ENCODE results near the gene FOXJ3.

The FOXJ3 gene
- total RNA-seq, result 96.4 to 111 reads per million in 2 donors

GRCh38 chr1:42335050-42335808, at the start of gene FOXJ3:
TSS of gene FOXJ3 (minus strand) at chr1:42335235. CDS start at chr1:42311093, 24,142 bp downstream.
- DNase-seq, result peak; percentile 82 to 99 (median 88)

- DNase-seq, result no peak
Observed at GRCh38 chr1:42381280-42381673, 46.2 kb upstream of the FOXJ3 start.

DNA sequence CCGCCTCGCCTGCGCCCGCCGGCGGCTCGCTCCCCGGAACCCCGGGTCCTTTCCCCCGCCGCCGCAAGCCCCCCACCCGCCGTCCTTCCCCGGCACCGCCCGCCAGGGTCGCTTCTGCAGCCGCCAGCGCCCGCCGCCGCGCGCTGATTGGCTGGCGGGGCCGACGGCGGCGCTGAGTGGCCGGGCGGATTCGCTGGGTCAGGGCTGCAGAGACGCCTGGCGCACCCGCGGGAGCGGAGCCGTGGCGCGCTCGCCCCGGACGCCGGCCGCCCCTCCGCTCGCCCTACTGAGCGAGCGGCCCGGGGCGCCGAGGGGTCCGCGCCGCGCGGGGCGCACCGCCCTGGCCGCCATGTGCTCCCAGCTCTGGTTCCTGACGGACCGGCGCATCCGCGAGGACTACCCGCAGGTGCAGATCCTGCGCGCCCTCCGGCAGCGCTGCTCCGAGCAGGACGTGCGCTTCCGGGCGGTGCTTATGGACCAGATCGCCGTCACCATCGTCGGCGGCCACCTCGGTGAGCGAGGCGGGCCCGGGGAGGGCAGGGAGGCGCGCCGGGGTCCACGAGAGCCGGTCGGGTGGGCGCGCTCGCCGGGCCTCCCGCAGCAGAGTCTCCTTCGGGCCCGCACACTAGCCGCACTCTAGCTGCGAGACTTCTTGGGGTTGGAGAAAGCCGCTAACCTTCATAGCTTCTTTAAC, 45.7 kb upstream of the FOXJ3 start, which contains the start of gene RIMKLA:
Gene RIMKLA, plus strand, starts transcription at position 207 of the 694 bp plus-strand sequence. Its CDS starts 143 bp downstream, at position 350.
- peak; percentile 10 to 55 (median 15) for DNase-seq

DNA sequence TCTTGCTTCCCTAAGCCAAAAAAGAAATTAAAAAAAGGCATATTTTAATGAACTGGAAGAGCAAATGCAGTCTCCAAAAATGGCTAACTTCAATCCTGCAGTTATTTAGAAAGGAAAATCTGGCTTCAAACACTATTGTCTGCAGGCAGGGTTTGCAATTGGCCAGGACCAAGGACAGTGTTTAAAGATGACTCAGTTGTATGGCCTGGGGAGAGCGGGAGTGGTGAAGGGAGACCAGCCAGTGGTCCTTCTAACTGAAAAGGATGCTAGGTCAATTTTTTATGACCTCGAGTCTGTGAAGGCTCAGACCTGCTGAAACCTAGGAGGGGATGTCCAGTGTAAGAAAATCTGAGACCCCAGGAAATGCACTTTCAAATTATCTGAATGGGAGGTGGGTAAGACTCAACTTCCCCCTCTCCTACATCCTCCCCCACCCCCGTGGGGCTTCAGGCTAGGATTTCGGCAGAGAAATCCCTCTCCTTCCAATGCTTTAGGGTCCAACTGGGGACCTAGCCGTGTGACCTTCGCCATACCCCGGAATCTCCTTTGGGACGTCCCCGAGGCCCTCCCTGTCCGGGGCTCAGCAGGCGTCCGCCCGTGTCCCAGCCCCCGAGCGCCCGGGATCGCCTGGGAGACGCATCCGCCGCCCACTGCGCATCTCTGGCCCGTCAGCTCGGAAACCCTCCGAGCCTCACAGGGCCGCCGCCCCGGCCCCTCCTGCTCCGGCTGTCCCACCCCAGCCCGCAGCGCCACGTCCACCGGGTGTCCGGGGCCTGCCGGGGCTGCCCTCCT, 45.0 kb upstream of the FOXJ3 start:
- DNase-seq, result no peak

GRCh38 chr1:42372796-42373195, 37.8 kb upstream of the FOXJ3 start:
- no peak for DNase-seq

- DNase-seq, result no peak
Observed at GRCh38 chr1:42370876-42371549, 36.0 kb upstream of the FOXJ3 start.

DNA sequence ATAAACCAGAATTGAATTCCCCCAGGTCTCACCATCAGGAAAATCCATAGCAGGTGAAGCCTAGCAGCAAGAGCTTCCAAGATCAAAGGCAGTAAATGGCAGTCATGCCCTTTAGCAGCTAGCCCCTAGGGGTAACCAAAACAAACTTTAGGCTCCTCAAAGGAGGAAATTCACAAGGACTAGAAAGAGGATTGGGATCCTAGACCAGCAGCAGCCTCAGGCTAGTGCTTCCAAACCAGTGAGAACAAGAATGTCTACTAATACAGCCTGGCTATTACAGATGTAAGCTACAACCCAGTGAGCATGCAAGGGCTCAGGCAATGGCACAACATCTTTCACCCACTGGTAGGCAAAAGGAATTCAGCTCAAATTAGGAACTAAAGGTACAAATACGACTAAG, 34.4 kb upstream of the FOXJ3 start:
- no peak for DNase-seq

DNA sequence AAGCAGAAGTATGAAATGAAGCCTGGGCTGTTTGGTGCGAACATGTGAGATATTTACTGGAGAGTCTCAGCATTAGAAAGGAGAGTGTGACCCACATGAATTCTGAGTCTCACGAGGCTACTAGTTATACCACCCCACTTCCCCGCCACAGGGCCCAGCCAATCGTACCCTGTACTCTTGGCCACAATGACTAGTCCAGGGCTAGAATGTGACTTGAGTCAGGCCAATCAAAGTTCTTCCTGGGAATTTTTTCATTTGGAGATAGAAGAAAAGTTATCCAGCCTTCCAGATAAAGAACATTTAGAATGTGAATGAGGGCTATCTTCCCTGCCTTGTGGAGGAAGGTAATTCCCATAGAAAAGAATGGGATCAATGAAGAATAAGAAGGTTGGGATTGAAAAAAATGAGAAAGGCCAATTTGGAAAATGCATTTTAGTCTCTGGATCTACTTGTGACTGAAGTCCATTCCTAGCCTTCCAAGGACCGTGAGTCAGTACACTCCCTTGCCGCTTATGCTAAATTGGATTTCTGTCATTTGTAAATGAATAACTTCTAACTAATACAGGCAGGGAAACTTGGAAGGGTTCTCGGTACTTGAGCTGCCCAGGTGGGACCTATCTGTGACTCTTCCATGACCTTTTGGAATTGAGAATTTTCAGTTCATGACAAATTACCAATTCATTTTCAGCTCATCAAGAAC, 33.2 kb upstream of the FOXJ3 start:
- no peak for DNase-seq

DNA sequence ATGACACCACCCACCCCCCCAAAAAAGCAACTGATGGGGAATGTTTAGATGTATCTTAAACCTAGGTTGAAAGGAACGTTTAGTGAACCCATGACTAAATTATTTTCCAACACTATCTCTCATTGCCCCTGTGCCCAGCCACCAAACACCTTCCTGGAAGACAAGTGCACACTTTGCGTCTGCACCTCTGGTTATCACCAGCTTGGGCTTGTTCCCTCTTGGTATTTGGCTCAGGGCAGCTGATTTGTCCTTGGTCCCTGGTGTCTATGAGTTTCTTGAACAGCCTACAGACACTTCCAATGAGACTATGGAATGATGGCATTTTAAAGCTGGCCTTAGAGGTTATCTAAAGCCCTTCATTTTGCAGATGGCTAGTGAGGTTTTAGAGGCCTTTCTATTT, 30.1 kb upstream of the FOXJ3 start:
- no peak for DNase-seq

GRCh38 chr1:42364542-42364941, 29.5 kb upstream of the FOXJ3 start:
- no peak for DNase-seq

- no peak for DNase-seq
Observed at GRCh38 chr1:42364089-42364488, 29.1 kb upstream of the FOXJ3 start.

DNA sequence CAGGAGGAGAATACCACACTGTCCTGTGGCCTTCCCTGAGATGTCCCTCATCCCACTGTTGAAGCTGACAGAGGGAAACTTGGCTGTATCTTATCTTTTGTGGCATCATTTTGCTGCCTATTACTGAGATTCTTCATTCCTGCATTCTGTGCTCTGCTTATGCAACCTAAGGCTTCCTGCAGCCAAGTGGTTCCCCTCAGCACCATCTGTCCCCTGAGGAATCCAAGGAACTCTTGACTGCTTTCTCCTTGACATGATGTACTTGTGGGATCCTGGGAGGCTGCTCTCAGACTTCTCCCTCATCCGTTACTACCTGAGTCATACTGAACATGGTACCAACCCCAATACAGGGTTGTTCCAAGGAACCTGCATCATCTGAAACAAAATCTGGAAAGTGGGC, 24.4 kb upstream of the FOXJ3 start:
- no peak for DNase-seq

DNA sequence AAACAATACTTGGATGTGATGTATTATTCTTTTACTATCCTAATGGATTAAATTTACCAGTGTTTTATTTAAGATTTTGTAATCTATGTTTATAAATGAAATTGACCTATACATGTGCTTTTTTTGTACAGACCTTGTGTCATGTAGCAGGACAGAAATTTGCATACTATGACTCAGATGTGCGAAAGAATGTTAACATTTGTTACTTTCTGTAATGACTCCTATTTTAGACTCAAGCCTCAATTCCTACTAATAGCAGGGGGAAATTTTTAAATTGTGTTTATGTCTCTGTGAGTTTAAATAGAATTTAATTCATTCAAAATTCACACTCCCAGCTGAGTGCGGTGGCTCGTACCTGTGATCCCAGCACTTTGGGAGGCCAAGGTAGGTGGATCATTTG, 23.8 kb upstream of the FOXJ3 start:
- no peak for DNase-seq

DNA sequence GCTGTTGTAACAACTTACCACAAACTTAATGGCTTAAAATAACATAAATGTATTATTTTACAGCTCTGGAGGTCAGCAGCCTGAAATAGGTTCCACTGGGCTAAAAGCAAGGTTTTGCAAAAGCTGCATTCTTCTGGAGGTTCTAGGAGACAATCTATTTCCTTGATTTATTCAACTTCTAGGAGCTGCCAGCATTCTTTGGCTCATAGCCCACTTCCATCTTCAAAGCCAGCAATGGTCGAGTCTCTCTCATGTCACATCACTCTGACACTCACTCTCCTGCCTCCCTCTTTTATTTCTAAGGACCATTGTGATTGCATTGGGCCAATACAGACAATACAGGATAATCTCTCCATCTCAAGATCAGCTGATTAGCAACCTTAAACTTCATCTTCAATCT, 15.1 kb upstream of the FOXJ3 start:
- no peak for DNase-seq

DNA sequence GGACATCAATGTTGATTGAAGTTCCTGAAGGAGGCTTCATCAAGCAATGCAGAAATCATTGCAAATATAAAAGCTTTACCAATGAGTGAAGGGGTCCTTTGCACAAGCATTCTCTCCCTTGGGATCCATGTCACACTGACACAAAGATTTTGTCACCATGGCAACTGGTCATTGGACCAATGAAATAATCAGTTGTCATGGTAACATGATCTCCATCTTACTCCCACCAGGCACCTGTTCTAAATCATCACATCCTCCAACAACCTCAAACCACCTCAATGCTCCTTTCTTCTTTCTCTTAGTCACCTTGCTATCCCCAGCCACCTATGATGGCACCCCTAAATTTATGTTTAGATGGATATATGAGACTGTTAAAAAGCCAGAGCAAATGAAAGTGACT, 13.5 kb upstream of the FOXJ3 start:
- peak in 1 of 5 experiments; percentile 6 for DNase-seq

GRCh38 chr1:42343049-42343448, 8.0 kb upstream of the FOXJ3 start:
- DNase-seq, result no peak

- no peak for DNase-seq
Observed at GRCh38 chr1:42340901-42341300, 5.9 kb upstream of the FOXJ3 start.

- no peak for DNase-seq
Observed at GRCh38 chr1:42340093-42340492, 5.1 kb upstream of the FOXJ3 start.

DNA sequence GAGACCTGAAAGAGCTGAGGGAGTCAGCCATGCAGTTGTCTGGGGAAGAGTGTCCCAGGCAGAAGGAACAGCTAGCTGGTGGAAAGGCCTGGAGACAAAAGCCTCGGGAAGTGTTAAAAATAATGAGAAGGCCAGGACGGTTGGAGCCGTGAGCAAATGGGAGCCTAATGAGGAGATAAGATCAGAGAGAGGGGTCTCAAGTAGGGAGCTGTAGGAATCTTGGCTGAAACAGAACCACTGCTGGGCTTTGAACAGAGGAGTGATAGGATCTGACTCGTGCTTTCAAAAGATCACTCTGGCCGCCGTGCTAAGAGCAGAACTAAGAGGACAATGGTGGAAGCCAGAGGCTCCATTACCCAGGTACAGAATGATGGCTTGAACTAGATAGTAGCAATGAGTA, 1.9 kb upstream of the FOXJ3 start:
- DNase-seq, result no peak

DNA sequence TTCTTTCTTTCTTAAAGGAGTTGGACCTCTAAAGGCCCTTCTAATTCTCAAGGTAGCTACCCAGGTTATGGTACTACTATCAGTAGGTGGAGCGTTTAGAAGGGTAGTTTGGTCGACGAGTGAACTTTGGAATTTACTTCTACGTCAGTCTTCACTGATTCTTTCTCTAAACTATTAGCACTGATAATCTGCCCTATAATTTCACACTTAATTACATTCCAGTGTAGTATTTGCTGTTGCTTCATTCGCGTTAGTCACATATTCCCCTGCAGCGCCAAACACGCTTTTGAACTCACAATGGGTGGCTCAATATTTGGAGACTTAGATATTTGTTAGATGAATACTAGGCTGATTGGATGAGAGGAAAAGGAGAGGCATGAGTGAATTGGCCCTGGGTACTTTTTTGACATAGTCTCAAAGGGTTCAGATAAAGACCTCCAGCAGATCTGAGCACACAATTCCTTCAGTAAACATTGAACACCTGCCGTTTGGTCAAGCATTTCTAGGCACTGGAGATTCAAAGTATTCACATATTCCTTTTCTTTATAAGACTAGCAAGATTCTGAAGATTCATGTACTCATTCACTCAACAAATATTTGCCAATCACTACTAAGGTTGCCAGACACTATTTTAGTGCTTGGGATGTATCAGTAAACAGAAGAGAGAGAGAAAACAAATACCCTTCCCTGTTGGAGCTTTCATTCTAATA, 929 bp upstream of the FOXJ3 start:
- no peak for DNase-seq
